ENCODE data around the gene ESRRB.
A peak's percentile ranks its signal among the peaks of the same experiment; 100 is the strongest.

Gene ESRRB

DNA sequence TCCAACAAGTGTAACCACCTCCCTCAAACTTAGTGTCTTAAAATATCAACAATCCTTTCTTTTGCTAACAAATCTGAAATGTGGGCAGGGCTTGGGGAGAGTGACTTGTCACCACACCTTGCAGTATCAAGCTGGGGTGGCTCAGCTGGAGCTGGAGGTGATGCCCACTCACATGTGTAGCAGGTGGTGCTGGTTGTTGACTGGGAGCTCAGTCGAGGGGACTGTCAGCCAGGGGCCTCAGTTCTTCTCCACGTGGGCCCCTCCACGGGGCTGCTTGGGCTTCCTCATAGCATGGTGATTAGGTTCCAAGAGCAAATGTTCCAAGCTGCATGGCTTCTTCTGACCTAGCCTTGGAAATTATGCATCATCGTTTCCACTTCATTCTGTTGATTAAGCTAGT lies 32.6 kb upstream of the ESRRB start:
- TF ChIP-seq, protein P1, sequence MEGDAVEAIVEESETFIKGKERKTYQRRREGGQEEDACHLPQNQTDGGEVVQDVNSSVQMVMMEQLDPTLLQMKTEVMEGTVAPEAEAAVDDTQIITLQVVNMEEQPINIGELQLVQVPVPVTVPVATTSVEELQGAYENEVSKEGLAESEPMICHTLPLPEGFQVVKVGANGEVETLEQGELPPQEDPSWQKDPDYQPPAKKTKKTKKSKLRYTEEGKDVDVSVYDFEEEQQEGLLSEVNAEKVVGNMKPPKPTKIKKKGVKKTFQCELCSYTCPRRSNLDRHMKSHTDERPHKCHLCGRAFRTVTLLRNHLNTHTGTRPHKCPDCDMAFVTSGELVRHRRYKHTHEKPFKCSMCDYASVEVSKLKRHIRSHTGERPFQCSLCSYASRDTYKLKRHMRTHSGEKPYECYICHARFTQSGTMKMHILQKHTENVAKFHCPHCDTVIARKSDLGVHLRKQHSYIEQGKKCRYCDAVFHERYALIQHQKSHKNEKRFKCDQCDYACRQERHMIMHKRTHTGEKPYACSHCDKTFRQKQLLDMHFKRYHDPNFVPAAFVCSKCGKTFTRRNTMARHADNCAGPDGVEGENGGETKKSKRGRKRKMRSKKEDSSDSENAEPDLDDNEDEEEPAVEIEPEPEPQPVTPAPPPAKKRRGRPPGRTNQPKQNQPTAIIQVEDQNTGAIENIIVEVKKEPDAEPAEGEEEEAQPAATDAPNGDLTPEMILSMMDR (IDR thresholded peaks at IDR 0.05; ENCODE audit: insufficient read depth, low read depth, low read length, missing control alignments), result no peak
- no peak for DNase-seq (ENCODE audit: low read depth)
- no peak overlapping the region for H3K4me3 ChIP-seq (ENCODE audit: low read length)

DNA sequence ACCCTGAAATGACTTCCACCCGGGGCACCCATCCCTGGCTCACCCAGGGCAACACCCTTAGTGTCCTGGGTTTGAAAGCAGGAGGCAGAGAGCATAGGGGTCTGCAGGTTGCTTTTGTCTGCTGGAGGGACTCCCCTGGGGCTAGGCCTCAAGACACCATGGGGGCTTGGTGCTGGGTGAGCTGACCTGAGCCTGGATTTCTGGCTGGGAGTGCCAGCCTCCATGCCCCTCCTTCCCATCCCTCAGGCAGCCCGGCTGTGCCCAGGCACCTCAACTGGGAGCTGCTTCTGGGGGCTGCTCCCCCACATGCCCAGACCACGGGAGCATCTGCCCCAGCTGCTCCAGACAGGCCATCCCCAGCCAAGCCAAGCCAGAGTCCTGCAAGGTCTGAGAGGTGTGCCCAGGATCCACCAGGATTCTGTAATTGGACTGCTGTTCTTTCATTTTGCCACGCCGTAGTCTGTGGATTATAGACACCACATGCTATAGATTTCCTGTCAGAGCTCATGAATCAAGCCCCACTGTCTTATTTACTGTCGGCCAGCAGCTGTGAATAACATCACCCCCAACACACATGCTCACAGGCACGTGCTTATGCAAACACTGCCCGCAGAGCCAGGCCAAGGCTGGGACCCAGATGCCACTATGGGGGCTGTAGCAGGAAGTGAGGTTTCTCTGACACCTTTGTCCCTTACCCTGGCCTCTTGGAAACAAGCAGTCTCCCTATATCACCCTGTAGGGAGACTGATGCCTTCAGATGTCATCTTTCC lies 29.4 kb upstream of the ESRRB start:
- TF ChIP-seq, protein P1 (IDR thresholded peaks at IDR 0.05; ENCODE audit: insufficient read depth, low read depth, low read length, missing control alignments), result no peak
- H3K4me3 ChIP-seq (ENCODE audit: low read length), result no peak overlapping the region
- no peak for DNase-seq (ENCODE audit: low read depth)

DNA sequence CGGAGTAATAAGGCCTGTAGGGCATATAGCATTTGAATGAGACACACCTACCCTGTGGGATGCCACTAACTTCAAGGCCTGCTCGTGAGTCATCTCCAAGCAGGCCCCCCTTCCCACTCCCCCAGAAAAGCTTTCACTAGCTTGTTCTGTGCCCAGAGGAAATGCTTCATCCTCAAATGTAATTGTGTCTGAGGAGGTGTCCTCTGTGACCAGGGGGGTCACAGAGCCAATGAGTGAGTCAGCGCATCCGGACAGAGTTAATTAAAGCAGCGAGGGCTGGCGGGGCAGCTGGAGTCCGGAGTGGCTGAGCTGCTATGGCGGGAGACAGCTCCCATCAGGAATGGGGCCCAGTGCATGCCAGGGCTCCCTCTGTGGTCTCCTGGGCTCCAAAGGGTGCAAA lies 27.0 kb upstream of the ESRRB start:
- no peak overlapping the region for H3K4me3 ChIP-seq (ENCODE audit: low read length)
- TF ChIP-seq, protein P1 (IDR thresholded peaks at IDR 0.05; ENCODE audit: insufficient read depth, low read depth, low read length, missing control alignments), result no peak
- DNase-seq (ENCODE audit: low read depth), result peak; percentile 7

DNA sequence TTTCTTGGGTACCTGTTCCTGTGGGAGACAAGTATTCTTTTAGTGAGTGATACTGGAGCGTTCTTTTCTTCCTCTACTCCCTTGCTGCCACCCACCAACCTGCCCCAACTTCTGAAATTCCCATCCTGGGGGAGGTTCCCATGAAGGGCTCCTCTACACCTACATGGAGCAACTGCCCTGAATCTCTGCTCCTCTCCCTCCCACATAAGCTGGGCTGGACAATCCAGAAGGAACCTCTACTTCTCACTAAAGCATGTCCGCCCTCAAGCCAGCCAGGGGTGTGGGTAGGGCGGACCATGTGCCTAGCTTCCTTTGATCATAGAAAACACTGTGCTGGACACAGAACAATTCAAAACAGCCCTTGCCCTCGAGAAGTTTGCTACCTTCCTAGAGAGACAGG lies 25.9 kb upstream of the ESRRB start:
- no peak overlapping the region for H3K4me3 ChIP-seq (ENCODE audit: low read length)
- no peak for DNase-seq (ENCODE audit: low read depth)
- TF ChIP-seq, protein P1 (IDR thresholded peaks at IDR 0.05; ENCODE audit: insufficient read depth, low read depth, low read length, missing control alignments), result no peak

DNA sequence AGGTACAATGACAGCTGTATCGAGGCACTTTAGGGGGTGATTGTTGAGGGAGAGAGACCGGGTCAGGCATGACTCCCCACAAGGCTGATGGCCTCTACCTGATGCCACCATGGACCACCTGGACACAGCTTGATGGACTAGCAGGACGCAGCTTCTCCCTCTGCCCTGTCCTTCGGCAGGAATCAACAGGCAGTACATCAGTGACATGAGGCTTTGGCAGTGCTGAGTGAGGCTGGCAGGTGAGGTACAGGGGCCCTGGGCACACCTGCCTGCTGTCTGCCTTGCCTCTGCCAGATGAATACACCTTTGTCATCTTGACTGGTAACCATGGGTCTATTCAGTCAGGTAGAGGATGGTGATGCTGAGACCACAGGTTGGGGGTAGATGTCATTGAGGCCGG lies 25.3 kb upstream of the ESRRB start:
- TF ChIP-seq, protein P1 (IDR thresholded peaks at IDR 0.05; ENCODE audit: insufficient read depth, low read depth, low read length, missing control alignments), result no peak
- no peak for DNase-seq (ENCODE audit: low read depth)
- no peak overlapping the region for H3K4me3 ChIP-seq (ENCODE audit: low read length)

DNA sequence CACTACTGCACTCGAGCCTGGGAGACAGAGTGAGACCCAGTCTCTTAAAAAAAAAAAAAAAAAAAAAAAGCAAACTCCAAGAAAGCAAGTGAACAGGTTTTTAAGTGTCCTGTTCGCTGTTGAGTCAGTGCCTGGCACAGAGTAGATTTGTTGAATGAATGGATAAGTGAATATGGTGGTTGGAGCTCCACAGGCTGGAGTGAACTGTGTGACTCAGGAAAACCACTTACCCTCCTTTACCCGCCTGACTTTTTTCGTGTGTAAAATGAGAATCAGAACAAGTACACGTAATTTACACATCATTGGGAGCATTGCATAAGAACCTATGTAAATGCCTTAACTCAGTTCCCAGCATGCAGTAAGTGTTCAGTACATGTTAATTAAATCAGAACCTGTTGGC lies 24.0 kb upstream of the ESRRB start:
- no peak overlapping the region for H3K4me3 ChIP-seq (ENCODE audit: low read length)
- TF ChIP-seq, protein P1 (IDR thresholded peaks at IDR 0.05; ENCODE audit: insufficient read depth, low read depth, low read length, missing control alignments), result no peak
- no peak for DNase-seq (ENCODE audit: low read depth)
